8988T (cell line): ENCODE results near the gene TGFB1.

Experiments
- DNase-seq: peaks from one replicate; pipeline ENCODE4 v3.0.0; 2011

TGFB1 gene

DNA sequence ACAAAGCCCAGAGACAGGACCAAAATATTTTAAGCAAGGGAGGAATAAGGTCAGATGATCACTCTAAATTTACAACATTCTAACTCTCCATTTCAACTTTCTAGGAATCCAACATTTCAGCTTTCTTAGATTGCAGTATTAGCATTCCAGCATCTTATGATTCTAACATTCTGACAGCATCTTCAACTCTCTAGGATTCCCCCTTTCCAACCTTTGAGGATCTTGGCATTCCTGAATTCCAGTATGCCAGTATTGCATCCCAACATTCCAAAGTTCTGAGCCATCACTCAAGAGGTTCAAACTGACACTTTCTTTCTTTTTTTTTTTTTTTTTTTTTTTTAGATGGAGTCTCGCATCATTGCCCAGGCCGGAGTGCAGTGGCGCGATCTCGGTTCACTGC lies 13.8 kb downstream of the TGFB1 start:
- no peak for DNase-seq

DNA sequence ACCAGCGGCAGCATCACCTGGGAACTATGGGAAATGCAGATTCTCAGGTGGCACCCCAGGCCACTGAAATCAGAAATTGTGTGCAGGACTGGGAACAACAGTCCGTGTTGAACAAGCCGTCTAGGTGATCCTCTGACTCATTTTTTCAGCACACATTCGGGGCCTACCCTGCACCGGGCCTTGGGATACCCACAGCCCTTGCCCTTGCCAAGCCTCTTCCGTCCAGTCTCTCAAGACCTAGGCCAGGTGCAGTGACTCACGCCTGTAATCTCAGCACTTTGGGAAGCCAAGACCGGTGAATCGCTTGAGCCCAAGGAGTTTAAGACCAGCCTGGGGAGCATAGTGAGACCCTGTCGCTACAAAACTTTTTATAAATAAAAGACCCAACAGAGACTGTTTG lies 18.3 kb downstream of the TGFB1 start:
- DNase-seq: no peak

DNA sequence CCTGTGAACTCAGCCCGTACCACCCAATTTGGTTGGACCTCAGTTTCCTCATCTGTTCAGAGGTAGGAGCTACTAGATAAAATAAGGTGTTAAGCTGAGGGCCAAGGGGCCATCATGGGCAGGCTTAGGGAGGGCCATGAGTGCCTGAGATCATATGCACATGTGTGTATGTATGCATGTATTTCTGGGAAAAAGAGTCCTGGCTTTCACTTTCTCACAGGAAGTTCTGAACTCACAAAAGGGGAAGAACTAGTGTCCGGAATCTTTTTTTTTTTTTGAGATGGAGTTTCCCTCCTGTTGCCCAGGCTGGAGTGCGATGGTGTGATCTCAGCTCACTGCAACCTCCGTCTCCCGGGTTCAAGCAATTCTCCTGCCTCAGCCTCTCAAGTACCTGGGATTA lies 18.9 kb downstream of the TGFB1 start:
- no peak for DNase-seq

DNA sequence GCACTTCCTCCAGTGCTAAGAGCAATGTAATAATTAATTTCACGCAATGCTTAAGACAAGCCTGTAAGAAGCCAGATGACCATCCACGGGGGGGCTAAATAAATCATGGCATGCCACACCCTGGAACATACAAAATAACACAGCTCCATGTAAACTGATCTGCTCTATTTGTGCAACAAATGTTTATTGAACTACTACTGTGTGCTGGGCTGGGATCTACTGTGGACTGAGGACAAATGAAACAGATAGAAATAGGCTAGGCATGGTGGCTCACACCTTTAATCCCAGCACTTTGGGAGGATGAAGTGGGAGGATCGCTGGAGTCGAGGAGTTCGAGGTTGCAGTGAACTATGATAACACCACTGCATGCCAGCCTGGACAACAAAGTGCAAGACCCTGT lies 21.3 kb downstream of the TGFB1 start:
- DNase-seq: no peak

DNA sequence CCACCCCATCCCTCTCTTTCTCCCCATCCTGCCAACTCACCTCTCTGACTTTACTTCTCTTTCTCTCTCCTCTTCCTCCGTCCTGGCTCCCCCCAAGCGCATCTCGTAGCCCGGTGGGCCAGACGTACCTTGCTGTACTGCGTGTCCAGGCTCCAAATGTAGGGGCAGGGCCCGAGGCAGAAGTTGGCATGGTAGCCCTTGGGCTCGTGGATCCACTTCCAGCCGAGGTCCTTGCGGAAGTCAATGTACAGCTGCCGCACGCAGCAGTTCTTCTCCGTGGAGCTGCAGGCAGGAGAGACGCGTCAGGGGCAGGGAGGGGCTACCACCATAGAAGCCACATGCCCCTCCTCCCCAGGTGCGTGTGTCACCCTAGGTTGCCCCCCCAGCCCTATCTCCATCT lies 21.7 kb downstream of the TGFB1 start:
- no peak for DNase-seq

DNA sequence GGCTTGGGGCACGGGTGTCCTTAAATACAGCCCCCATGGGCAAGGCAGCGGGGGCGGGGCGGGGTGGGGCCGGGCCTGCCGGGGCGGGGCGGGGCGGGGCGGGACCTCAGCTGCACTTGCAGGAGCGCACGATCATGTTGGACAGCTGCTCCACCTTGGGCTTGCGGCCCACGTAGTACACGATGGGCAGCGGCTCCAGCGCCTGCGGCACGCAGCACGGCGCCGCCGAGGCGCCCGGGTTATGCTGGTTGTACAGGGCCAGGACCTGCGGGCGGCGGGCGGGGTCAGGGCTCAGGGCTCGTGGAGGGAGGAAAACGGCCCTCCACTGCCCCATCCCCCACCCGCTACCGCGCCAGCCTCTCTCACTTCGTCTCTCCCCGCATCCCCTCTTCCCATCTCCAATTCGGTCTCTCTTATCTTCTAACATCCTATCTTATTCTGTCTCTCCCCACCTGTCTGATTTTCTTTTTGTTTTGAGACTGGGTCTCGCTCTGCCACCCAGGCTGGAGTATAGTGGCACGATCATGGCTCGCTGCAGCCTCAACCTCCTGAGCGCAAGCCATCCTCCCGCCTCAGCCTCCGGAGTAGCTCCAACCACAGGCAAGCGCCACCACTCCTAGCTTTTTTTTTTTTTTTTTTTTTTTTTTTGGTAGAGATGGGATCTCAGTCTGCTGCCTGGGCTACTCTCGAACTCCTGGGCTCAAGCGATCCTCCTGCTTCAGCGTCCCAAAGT lies 22.6 kb downstream of the TGFB1 start:
- no peak for DNase-seq

DNA sequence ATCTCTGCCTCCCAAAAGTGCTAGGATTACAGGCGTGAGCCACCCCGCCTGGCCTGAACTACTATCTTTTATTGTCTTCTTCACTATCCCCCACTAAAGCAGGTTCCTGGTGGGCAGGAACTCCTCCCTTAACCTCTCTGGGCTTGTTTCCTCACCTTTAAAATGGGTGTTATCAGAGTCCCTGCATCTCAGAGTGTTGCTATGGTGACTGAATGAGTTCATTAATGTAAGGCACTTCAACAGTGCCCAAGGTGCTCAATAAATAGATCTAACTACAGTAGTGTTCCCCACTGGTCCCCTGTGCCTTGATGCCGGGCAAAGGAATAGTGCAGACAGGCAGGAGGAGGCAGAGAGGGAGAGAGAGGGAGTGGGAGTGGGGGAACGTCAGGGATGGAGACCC lies 23.2 kb downstream of the TGFB1 start:
- no peak for DNase-seq

DNA sequence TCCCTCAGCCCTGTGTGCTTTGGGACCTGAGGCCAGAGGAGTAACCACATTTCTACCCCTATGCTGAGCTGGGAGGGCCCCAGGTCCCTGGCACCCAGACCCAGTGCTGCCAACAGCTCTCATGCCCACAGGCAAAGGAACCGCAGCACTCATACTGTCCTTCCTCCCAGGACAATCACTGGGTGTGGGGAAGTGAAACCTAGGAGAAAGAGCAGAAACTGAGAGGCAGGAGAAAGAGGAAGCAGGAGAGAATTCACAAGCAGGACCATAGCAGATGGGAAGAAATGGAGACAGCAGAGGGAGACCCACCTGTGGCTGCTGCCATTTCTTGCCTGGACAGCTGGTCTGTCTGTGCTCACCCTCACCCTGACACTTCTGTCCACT lies 24.9 kb downstream of the TGFB1 start:
- DNase-seq: no peak

DNA sequence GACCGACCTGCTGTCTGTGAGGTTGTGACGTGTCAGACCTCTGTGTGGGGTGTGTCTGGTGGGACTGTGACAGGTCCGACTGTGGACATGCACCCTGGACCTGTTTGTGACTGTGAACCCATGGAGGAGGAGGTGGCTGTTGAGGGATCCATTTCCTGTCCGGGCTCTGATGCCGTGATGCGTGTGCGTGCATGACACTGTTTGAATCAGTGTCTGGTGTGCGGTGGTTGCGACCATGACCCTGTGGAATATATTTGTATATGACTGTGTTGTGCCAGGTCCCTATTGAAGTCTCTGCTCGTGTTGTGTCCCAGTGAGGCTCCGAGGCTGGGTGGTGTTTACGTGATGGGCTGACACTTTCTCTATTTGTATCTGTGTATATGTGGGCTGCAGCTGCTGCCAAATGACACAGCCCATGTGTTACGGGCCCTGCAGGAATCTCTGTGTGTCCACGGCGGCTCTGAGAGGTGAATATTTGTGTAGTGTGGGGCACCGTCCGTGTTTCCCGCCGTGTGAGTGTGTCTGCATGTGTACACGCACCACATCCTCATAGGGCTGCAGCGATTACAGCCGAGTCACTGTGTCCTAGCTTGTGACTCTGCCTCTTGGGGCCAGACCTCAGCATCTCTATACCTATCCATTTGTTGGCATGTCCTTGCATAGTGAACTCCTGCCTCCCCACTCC lies 25.4 kb downstream of the TGFB1 start:
- DNase-seq: no peak

DNA sequence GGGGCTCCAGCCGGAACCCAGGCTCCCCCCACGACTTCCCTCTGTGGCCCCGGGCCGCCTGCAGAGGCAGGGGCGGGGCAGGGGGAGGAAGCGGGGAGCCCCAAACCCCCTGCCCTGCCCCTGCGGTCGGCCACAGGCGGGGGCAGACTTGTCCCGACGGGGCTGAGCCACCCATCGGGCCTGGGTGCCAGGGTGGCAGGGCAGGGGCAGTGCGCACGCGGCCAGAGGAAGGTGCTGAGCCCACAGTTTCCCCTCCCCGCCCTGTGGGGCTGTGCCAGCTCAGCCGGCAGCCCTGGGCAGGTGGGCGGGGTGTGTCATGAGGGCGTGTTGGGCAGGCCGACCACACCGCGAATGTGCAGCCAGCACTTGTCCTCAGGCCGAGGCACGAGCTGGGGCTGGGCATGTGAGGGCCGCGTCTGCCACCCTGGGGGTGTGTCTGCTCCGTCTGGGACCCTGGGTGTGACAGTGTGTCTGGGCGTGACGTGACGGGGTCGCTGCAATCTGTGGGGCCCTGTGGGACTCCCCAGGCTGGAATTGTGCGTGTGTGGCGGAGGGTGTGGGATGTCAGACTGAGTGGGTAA lies 26.1 kb downstream of the TGFB1 start:
- peak; percentile 63 for DNase-seq

DNA sequence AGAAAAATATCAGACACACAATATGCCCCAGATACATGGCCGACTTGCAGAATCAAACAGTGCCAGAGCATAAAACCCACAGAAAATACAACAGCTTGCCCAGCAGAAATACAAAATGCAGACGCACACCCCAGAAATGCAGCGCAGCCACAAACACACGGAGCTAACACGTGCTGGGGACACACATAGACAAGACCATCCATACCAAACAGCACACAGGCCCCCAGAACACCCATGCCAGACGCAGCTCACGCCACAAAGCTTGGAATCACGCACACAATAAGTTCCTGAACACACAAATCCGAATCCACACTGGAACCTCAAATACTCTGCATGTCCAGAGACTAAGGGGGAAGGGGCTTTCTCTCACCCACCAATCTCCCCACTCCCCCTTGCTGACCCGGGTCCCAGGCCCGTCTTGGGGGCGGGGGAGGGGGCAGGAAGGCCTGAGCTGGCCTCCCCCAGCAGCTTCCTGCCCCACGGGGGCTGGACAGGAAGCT lies 26.6 kb downstream of the TGFB1 start:
- DNase-seq: no peak

DNA sequence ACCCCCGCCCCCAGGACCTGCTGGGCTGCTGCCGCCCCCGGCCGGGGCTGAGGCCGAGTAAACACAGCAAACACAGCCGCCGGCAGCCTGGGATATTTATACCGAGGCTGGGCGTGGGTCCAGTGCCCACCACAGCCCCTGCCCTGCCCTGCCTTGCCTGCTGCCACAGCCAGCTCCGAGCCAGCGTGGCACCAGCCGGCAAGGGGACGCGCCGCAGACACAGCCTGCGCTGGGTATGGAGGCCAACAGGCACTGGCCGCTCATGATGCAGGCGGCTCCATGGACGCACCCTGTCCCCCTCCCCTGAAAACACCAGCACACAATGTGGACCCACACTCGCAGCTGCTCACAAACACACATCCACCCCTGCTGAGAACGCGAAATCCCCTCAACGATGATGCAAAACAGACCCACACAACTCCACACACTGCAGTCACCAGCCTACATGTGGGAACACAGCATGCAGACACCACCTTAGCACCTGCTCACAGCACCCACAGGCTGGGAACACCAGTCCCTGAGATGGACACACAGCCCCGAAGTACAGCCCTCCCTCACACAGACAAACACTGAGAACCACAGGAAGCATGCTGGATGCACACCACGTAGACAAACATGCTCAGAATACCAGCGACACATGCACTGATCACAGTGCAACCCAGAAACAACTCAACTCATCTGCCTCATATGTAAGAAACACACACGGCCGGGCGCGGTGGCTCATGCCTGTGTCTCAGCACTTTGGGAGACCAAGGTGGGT lies 27.6 kb downstream of the TGFB1 start:
- DNase-seq: no peak

DNA sequence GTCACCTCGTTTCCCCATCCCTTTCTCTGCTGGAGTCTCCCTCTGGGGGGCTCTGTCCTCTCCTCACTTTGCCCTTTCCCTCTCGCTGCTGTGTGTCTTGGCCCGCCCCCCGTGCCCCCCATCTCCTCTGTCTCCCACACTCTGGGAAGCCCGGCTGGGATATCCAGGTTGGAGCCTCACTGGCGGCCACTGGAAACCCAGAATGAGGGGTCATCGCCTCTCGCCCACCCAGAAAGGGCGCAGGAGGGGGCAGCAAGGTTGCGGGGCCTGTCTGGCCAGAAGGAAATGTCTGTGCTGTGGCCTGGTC lies 28.1 kb downstream of the TGFB1 start:
- DNase-seq: no peak

DNA sequence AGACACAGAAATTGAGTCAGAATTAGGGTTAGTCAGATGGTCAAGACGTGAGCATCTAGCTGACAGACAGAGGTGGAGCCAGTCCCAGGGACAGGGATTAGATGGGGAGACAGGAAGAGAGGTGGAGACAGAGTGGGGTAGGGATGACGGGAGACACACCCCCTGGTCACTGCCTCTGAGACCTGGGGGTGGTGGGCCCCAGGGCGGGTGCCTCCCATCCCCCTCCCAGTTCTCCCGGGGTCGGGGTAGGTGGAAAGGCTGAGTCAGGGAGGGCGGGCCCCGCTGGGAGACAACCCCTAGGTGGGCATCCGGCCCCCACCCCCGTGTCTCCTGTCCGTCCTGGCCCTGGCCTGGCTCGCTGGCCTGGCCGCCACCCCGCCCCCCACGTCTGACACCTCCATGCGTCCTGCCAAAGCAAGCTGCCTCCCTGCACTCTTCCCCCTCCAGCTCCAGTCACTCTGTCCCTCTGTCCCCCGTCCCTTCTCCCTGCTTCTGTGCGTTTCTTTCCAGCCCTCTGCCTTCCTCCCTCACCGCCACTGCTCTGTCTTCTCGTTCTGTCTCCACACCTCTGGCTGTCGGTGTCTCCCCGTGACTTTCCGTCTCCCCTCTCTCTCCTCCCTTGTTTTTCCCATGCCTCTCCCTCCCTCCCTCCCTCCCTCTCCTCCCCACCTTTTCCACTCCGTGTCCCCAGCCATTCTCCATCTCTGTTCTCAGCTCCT lies 28.6 kb downstream of the TGFB1 start:
- no peak for DNase-seq

DNA sequence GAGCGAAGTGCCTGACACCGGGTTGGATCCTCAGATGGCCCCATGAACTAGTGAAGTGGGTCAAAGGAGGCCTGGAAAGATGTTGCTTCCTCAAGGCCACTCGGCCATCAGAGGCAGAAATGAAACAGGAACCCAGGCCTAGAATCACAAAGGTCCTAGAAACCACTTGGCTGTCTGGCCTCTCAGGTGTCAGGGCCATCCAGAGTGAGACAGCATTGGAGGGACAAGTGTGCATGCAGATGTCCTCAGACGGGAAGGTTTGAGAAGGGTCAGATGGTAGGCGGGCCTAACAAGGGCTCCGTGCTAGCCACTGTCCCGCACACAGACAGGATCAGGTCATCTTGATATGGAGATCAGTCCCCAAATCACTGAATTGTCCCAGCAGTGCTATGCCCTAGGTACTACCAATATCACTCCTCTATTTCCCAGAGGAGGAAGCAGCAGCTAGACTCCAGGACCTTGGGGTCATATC lies 29.5 kb downstream of the TGFB1 start:
- no peak for DNase-seq

DNA sequence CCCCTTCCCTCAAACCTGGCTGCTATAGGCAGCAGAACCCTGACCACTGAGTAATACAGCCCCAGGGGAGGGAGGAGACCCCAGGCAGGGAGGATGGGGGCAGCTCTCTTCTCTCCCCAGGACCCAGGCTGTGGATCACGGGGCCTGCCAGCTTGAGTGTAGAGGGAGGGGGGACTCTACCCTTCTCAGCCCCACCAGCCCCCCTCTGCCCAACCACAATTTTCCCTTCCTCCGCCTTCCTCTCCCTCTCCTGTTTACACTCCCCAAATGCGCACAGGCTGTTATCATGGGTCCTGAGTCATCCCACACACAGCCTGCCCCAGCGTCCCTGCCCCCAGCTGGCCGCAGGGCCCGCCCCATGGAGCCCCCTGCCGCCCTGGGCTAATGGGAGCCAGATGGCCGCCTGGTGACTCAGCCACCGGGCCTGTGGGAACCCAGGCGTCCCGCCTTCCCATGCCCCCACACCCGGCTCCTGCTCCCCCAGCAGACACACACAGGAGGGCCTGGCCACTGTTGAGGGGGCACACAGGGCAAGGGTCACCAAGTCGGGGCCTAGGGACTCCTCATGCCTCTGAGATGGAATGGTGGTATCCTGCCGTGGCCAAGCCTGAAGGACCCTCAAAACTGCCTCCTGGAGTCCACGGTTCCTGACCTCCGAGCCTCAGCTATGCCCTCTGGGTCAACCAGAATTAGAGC lies 30.1 kb downstream of the TGFB1 start:
- DNase-seq: no peak

DNA sequence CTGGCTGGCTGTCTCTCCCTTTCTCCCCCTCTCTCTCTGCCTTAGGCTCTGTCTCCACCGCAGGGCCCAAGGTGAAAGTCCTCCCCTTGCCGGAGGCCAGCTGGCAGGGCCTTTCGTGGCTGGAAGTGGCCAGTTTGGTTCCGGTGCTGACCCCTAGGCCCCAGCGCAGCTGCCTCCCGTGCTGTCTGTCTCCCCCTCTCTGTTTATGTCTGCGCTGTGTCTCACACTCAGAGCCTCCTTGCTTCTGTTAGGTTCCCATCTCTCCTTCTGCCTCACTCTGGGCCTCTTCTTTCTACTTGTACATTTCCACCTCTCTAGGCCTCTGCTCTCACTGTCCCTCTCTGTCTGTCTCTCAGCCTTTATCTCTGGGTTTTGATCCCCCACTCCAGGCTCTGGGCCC lies 30.7 kb downstream of the TGFB1 start:
- DNase-seq: no peak

DNA sequence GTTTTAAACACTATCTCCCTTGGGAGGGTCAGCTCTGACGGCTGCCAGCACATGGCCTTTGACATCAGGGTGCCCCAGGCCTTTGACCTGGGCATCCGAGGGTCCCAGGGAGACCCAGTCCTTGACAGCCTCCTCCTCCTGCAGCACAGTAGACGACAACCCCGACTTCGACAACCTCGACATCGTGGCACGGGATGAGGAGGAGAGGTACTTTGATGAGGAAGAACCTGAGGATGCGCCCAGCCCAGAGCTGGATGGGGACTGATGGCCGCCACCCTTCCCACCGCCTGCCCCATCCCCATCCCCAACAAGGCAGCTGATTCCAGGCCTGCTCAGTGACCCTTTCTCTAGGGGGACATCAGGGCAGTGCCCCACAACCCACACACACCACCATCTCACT lies 31.3 kb downstream of the TGFB1 start:
- DNase-seq: no peak

DNA sequence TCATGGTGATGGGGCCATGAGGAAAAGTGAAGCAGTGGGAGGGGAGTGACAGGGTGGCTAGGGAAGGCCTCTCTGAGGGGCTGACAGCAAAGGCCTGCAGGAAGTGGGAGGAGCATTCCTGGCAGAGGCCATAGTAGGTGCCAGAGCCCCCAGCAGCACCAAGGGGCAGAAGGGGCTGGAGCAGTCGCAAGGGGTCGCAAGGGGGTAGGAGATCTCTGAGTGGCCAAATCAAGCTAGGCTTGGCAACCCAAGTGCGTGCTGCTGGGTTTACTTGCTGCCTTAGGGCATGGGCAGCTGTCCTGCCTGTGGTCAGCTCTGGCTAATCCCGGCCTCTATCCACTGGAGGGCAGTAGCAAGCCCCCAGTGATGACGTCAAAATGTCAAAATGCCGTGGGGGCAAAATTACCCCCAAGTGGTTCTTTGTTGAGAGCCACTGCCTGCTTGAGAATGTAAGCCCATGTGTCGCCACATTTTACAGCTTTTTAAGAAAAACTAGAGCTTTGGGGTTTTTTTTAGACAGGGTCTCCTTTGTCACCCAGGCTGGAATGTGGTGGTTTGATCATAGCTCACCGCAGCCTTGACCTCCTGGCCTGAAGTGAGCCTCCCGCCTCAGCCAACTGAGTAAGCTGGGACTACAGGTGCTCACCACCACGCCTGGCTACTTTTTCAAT lies 32.0 kb downstream of the TGFB1 start:
- peak; percentile 73 for DNase-seq

DNA sequence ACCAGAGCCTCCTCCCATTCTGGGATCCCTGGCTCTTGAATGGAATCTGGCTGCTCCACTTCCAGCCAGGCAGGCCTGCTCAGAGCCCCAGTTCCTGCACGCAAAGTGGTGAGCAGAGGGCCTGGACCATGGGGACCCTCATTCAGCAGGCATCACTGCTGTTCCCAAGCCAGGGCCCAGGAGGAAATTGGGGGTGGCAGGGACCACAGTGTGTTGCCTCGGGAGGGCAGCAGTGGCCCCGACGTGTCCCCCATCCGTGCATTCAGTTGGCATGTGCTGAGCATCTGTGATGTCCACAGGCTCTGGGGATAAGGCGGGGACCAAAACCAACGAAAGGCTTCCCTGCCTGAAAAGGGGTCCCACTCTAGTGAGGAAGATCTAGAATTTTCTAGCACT lies 32.5 kb downstream of the TGFB1 start:
- no peak for DNase-seq

DNA sequence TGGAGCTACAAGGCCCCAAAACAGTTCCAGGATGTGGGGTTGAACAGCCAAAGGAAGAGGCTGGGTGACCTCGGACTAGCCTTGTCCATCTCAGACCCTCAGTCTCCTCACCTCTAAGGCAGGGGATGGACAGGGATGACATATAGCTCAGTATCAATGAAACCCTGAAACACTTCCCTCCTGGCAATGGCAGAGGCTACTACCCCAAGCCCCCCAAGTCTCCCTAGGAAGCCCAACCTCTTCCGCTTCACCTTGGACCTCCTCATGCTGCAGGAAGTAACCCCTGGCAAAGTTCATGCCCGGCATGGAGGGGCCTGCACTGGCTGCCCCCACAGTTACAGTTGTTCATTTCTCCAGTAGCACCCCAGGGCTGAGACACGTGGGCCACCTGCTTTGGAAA lies 33.2 kb downstream of the TGFB1 start:
- no peak for DNase-seq

DNA sequence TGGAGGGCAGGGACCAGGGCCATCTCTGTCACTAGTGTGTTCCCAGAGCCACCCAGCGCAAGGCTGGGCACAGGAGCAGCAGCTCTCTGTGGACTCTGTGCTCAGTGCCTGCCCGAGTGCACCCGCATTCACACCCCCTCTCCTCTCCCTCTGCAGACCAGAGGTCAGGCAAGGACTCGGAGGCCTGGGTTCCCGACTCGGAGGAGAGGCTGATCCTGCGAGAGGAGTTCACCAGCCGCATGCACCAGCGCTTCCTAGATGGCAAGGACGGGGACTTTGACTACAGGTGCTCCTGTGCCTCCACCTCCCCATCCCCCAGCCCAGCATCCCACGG lies 33.6 kb downstream of the TGFB1 start:
- no peak for DNase-seq
